ENCODE measurements around the gene C19orf85.
"Not testable (repeated sequence)": the region's sequence is repeated elsewhere in the genome, so short reads cannot be mapped to it uniquely, and the experiment has no call there.

GRCh38 chr19:55496820-55497219, 32.3 kb upstream of the C19orf85 start:
- TF ChIP-seq CTCF (IDR thresholded peaks at IDR 0.05); ZC3H11A (IDR thresholded peaks at IDR 0.05); NR3C1 (IDR thresholded peaks at IDR 0.05); MAFK (IDR thresholded peaks at IDR 0.05; ENCODE audit: partially characterized antibody): not testable (repeated sequence)
